ENCODE measurements around the gene SPHK2.
A peak's percentile ranks its signal among the peaks of the same experiment; 100 is the strongest.

DNA sequence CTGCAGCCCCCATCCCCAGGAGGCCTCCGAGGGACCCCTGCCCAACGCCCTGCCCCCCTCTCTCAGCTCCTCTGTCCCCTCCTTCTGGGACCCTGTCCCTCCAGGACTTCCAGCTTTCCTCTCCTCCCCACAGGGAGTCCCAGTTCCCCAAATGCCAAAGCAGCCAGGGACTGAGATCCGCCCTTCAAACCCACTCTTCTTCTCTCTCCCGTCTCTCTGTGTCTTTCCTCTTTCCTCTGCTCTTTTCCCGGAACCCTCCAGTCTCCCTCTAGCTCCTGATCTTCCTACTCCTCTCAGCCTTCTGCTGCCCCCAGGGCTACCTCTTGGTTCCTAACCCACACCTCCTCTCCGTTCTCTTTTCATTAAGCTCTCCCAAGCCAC is 26.3 kb downstream of the SPHK2 start:
- TF ChIP-seq, protein P1, sequence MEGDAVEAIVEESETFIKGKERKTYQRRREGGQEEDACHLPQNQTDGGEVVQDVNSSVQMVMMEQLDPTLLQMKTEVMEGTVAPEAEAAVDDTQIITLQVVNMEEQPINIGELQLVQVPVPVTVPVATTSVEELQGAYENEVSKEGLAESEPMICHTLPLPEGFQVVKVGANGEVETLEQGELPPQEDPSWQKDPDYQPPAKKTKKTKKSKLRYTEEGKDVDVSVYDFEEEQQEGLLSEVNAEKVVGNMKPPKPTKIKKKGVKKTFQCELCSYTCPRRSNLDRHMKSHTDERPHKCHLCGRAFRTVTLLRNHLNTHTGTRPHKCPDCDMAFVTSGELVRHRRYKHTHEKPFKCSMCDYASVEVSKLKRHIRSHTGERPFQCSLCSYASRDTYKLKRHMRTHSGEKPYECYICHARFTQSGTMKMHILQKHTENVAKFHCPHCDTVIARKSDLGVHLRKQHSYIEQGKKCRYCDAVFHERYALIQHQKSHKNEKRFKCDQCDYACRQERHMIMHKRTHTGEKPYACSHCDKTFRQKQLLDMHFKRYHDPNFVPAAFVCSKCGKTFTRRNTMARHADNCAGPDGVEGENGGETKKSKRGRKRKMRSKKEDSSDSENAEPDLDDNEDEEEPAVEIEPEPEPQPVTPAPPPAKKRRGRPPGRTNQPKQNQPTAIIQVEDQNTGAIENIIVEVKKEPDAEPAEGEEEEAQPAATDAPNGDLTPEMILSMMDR (IDR thresholded peaks at IDR 0.05) = no peak
- peak in 1 of 2 donors; percentile 2 for TF ChIP-seq POLR2A (IDR thresholded peaks at IDR 0.05)
